Measurements from ENCODE around the gene KIF6. TPM values are rescaled to one million over a fixed set of nuclear protein-coding genes. Genes with fewer than 3 reads are reported as not detected.

Gene KIF6
- total RNA-seq, 2 donors from 2014 or later = 0.09 to 0.97 TPM

GRCh38 chr6:39302011-39302410 is 423.2 kb downstream of the KIF6 start:
- Histone ChIP-seq H3K4me3 (no peak overlapping the region), H3K27me3 (replicated peaks; ENCODE audit: insufficient read depth) (no peaks in the 10 kb centered on the region), H3K4me1 (replicated peaks) (no peaks in the 10 kb centered on the region), H3K27ac (no peak overlapping the region), H3K9me3 (no peaks in the 10 kb centered on the region), H3K36me3 (no peaks in the 10 kb centered on the region)
- intact Hi-C loops (cut with DNase I) = loop anchor here (5.0 to 10.0 kb wide), 3 partner anchors 217 to 430 kb away; no protein-coding TSS in a partner anchor
- no peak for DNase-seq (ENCODE audit: low spot score)
- WGBS = 100% methylated on average over 2 of the region's 2 CpGs
- TF ChIP-seq CTCF (IDR thresholded peaks at IDR 0.05) (no peak), POLR2AphosphoS5 (IDR thresholded peaks at IDR 0.05) (no peak), POLR2A (IDR thresholded peaks at IDR 0.05) (no peak)

GRCh38 chr6:39301606-39302005 is 423.6 kb downstream of the KIF6 start:
- TF ChIP-seq POLR2AphosphoS5 (IDR thresholded peaks at IDR 0.05) = no peak
- TF ChIP-seq POLR2A (IDR thresholded peaks at IDR 0.05) = no peak
- TF ChIP-seq CTCF (IDR thresholded peaks at IDR 0.05) = no peak
- no peak for DNase-seq (ENCODE audit: low spot score)
- WGBS = 80% methylated on average over 7 of the region's 7 CpGs
- Histone ChIP-seq H3K27ac (no peak overlapping the region), H3K27me3 (replicated peaks; ENCODE audit: insufficient read depth) (no peaks in the 10 kb centered on the region), H3K4me3 (no peak overlapping the region), H3K36me3 (no peaks in the 10 kb centered on the region), H3K9me3 (no peaks in the 10 kb centered on the region), H3K4me1 (replicated peaks) (no peaks in the 10 kb centered on the region)
- intact Hi-C loops (cut with DNase I) = loop anchor here (5.0 to 10.0 kb wide), 3 partner anchors 217 to 429 kb away; no protein-coding TSS in a partner anchor

GRCh38 chr6:39300739-39301138 is 424.5 kb downstream of the KIF6 start:
- no peak for TF ChIP-seq POLR2A (IDR thresholded peaks at IDR 0.05)
- TF ChIP-seq CTCF (IDR thresholded peaks at IDR 0.05) = no peak
- TF ChIP-seq POLR2AphosphoS5 (IDR thresholded peaks at IDR 0.05) = no peak
- no peaks in the 10 kb centered on the region for H3K27me3 ChIP-seq (replicated peaks; ENCODE audit: insufficient read depth)
- 88% methylated on average over 6 of the region's 6 CpGs for WGBS
- no peak overlapping the region for H3K4me3 ChIP-seq
- no peak overlapping the region for H3K27ac ChIP-seq
- H3K36me3 ChIP-seq = no peaks in the 10 kb centered on the region
- DNase-seq (ENCODE audit: low spot score) = no peak
- intact Hi-C loops (cut with DNase I) = loop anchor here (5.0 to 10.0 kb wide), 3 partner anchors 216 to 428 kb away; no protein-coding TSS in a partner anchor
- H3K9me3 ChIP-seq = no peaks in the 10 kb centered on the region
- no peaks in the 10 kb centered on the region for H3K4me1 ChIP-seq (replicated peaks)

GRCh38 chr6:39298061-39298460 is 427.1 kb downstream of the KIF6 start:
- Histone ChIP-seq H3K4me3 (no peak overlapping the region), H3K27ac (no peak overlapping the region), H3K36me3 (no peaks in the 10 kb centered on the region), H3K9me3 (no peaks in the 10 kb centered on the region), H3K27me3 (replicated peaks; ENCODE audit: insufficient read depth) (no peaks in the 10 kb centered on the region), H3K4me1 (replicated peaks) (no peaks in the 10 kb centered on the region)
- intact Hi-C loops (cut with DNase I) = no loop called here
- WGBS = 50% methylated on average over 10 of the region's 10 CpGs
- TF ChIP-seq CTCF (IDR thresholded peaks at IDR 0.05) = no peak
- no peak for TF ChIP-seq POLR2AphosphoS5 (IDR thresholded peaks at IDR 0.05)
- no peak for TF ChIP-seq POLR2A (IDR thresholded peaks at IDR 0.05)
- DNase-seq (ENCODE audit: low spot score) = no peak
